Mesothelial cell of epicardium (in vitro differentiated cells): ENCODE measurements around the gene HOXD9. TPM values are rescaled to one million over a fixed set of nuclear protein-coding genes. Genes with fewer than 3 reads are reported as not detected.

Experiments used
- DNase-seq, 2 experiments: peaks; one replicate each; pipeline ENCODE4 v3.0.0; 2021; ENCODE audit warnings: low spot score in 2 of 2; ENCODE audit not compliant: unreplicated experiment in 2 of 2
- H3K27ac Mint-ChIP-seq: 2 replicates; pipeline ENCODE4 v1.8.0; 2021; ENCODE audit warnings: mixed read lengths
- H3K27me3 Mint-ChIP-seq: 2 replicates; pipeline ENCODE4 v1.8.0; 2021; ENCODE audit warnings: low read depth, mixed read lengths
- H3K36me3 Mint-ChIP-seq: 2 replicates; pipeline ENCODE4 v1.8.0; 2021; ENCODE audit warnings: mixed read lengths
- H3K4me1 Mint-ChIP-seq: 2 replicates; pipeline ENCODE4 v1.8.0; 2021; ENCODE audit warnings: mixed read lengths
- H3K4me3 Mint-ChIP-seq: 2 replicates; pipeline ENCODE4 v1.8.0; 2021; ENCODE audit warnings: mild to moderate bottlenecking, moderate library complexity, mixed read lengths
- H3K9me3 Mint-ChIP-seq: 2 replicates; pipeline ENCODE4 v1.8.0; 2021; ENCODE audit warnings: mixed read lengths
- CTCF ChIP-seq: fragments of 200-600 bp; sonication (generic); IDR thresholded peaks from one replicate; pipeline ENCODE4 v1.5.0; 2021; ENCODE audit warnings: antibody characterized with exemption; ENCODE audit not compliant: unreplicated experiment
- total RNA-seq: library from RNA; stranded (reverse); gene quantifications from 3 replicates; pipeline ENCODE4 v1.2.1, GENCODE V29; 2021

Gene HOXD9
- total RNA-seq, 1 donor from 2014 or later, result 1.1 TPM

GRCh38 chr2:176099728-176100546 lies 22.6 kb upstream of the HOXD9 start, which contains the start of gene HOXD12:
Gene HOXD12, plus strand, starts transcription at chr2:176099795. Its CDS starts 7 bp downstream, at chr2:176099802.
- H3K27ac Mint-ChIP-seq, result no peak within 1 kb of the TSS
- no peak for TF ChIP-seq CTCF
- H3K4me1 Mint-ChIP-seq, result peaks cover 14% of the 10 kb centered on the region
- no peak for DNase-seq
- peaks cover 99% of the 10 kb centered on the region for H3K27me3 Mint-ChIP-seq
- no peak within 1 kb of the TSS for H3K4me3 Mint-ChIP-seq
- no peaks in the 10 kb centered on the region for H3K36me3 Mint-ChIP-seq
- no peaks in the 10 kb centered on the region for H3K9me3 Mint-ChIP-seq

GRCh38 chr2:176100547-176101140 lies 21.9 kb upstream of the HOXD9 start:
- H3K4me3 Mint-ChIP-seq, result no peak overlapping the region
- no peak overlapping the region for H3K27ac Mint-ChIP-seq
- no peak for TF ChIP-seq CTCF
- H3K4me1 Mint-ChIP-seq, result peaks cover 16% of the 10 kb centered on the region
- no peaks in the 10 kb centered on the region for H3K9me3 Mint-ChIP-seq
- H3K27me3 Mint-ChIP-seq, result peaks cover 99% of the 10 kb centered on the region
- DNase-seq, result no peak
- no peaks in the 10 kb centered on the region for H3K36me3 Mint-ChIP-seq

GRCh38 chr2:176101216-176101830 lies 21.2 kb upstream of the HOXD9 start:
- Mint-ChIP-seq H3K27ac (no peak overlapping the region), H3K4me3 (no peak overlapping the region), H3K36me3 (no peaks in the 10 kb centered on the region), H3K9me3 (no peaks in the 10 kb centered on the region), H3K4me1 (peaks cover 19% of the 10 kb centered on the region), H3K27me3 (peaks cover 99% of the 10 kb centered on the region)
- TF ChIP-seq CTCF, result no peak
- DNase-seq, result no peak

GRCh38 chr2:176101842-176102241 lies 20.7 kb upstream of the HOXD9 start:
- DNase-seq, result no peak
- peaks cover 20% of the 10 kb centered on the region for H3K4me1 Mint-ChIP-seq
- no peak overlapping the region for H3K27ac Mint-ChIP-seq
- TF ChIP-seq CTCF, result no peak
- no peaks in the 10 kb centered on the region for H3K9me3 Mint-ChIP-seq
- H3K4me3 Mint-ChIP-seq, result no peak overlapping the region
- no peaks in the 10 kb centered on the region for H3K36me3 Mint-ChIP-seq
- peaks cover 96% of the 10 kb centered on the region for H3K27me3 Mint-ChIP-seq

GRCh38 chr2:176102309-176102866 lies 20.1 kb upstream of the HOXD9 start:
- no peaks in the 10 kb centered on the region for H3K9me3 Mint-ChIP-seq
- no peak overlapping the region for H3K27ac Mint-ChIP-seq
- no peak for TF ChIP-seq CTCF
- H3K4me3 Mint-ChIP-seq, result no peak overlapping the region
- no peak for DNase-seq
- H3K4me1 Mint-ChIP-seq, result peaks cover 24% of the 10 kb centered on the region
- H3K27me3 Mint-ChIP-seq, result peaks cover 96% of the 10 kb centered on the region
- no peaks in the 10 kb centered on the region for H3K36me3 Mint-ChIP-seq
